H1 (cell line): Measurements from ENCODE around the gene A4GALT. TPM values are rescaled to one million over a fixed set of nuclear protein-coding genes. Genes with fewer than 3 reads are reported as not detected.
A peak's percentile ranks its signal among the peaks of the same experiment; 100 is the strongest.

ENCODE experiments used
- CTCF ChIA-PET: fragments of 300-600 bp; sonication (Branson Sonifier 250); formaldehyde crosslinking; loops from one replicate; lab custom pipeline; 2021; ENCODE audit not compliant: partially characterized antibody; lab: Charles Lee
- POLR2A ChIA-PET: fragments of 300-600 bp; sonication (Branson Sonifier 250); formaldehyde crosslinking; loops from one replicate; lab custom pipeline; 2021; ENCODE audit warnings: inconsistent platforms; ENCODE audit not compliant: partially characterized antibody; lab: Charles Lee
- DNase-seq, 2 experiments: peaks; one replicate each; pipeline versions ENCODE4 v3.0.0 to v3.0.0-alpha.2; 2010 to 2022; ENCODE audit warnings: low spot score in 2 of 2, low read depth in 1 of 2, mixed read lengths in 1 of 2
- FAIRE-seq: peaks from 2 replicates; lab custom pipeline; 2011; peaks lifted over from hg19 to GRCh38; lab: Jason Lieb, UNC
- H2AFZ ChIP-seq: 2 replicates; pipeline ENCODE4 v1.8.1; 2012; ENCODE audit warnings: low read length, inconsistent platforms
- H2AK5ac ChIP-seq: 2 replicates; pipeline ENCODE4 v1.6.1; 2013; ENCODE audit warnings: low read depth, low read length
- H2BK120ac ChIP-seq: replicated peaks from 2 replicates; pipeline ENCODE3; 2013; ENCODE audit warnings: low read depth, low read length, inconsistent platforms
- H2BK12ac ChIP-seq: 2 replicates; pipeline ENCODE4 v1.6.1; 2013; ENCODE audit warnings: low read depth, low read length
- H2BK15ac ChIP-seq: 2 replicates; pipeline ENCODE4 v1.6.1; 2013; ENCODE audit warnings: low read length
- H2BK20ac ChIP-seq: 2 replicates; pipeline ENCODE4 v1.6.1; 2013; ENCODE audit warnings: low read length
- H2BK5ac ChIP-seq: 2 replicates; pipeline ENCODE4 v1.6.1; 2013; ENCODE audit warnings: low read depth, low read length
- H3K14ac ChIP-seq: 2 replicates; pipeline ENCODE4 v1.6.1; 2013; ENCODE audit warnings: inconsistent platforms; ENCODE audit not compliant: insufficient read length
- H3K18ac ChIP-seq: 2 replicates; pipeline ENCODE4 v1.6.1; 2013; ENCODE audit warnings: low read length; ENCODE audit errors: extremely low read depth
- H3K23ac ChIP-seq: 2 replicates; pipeline ENCODE4 v1.6.1; 2013; ENCODE audit warnings: inconsistent platforms; ENCODE audit not compliant: insufficient read length
- H3K23me2 ChIP-seq: 2 replicates; pipeline ENCODE4 v1.6.1; 2013; ENCODE audit warnings: low read depth, low read length
- H3K27ac ChIP-seq: 2 replicates; pipeline ENCODE4 v1.6.1; 2011; ENCODE audit warnings: low read depth, low read length, inconsistent platforms
- H3K27me3 ChIP-seq, 4 experiments: replicated peaks in 1 of 4; 1 replicate in 1 of 4; 2 replicates in 3 of 4; pipeline versions ENCODE4 v1.6.1 to v1.8.1; 2011 to 2013; ENCODE audit warnings: low read length in 3 of 4, mild to moderate bottlenecking in 3 of 4, inconsistent platforms in 2 of 4, mixed read lengths in 2 of 4, moderate library complexity in 1 of 4; ENCODE audit not compliant: control insufficient read depth in 3 of 4, insufficient read depth in 3 of 4; ENCODE audit errors: extremely low read depth in 1 of 4
- H3K36me3 ChIP-seq, 4 experiments: 2 replicates each; pipeline versions ENCODE4 v1.6.1 to v1.8.1; 2011 to 2013; ENCODE audit warnings: mild to moderate bottlenecking in 4 of 4, low read length in 3 of 4, moderate library complexity in 2 of 4, control low read depth in 1 of 4, inconsistent platforms in 1 of 4; ENCODE audit not compliant: insufficient read depth in 4 of 4, control insufficient read depth in 2 of 4
- H3K4ac ChIP-seq: replicated peaks from 2 replicates; pipeline ENCODE3; 2013; ENCODE audit warnings: low read length, low read depth, mixed read lengths, inconsistent platforms; ENCODE audit not compliant: insufficient read length
- H3K4me1 ChIP-seq, 4 experiments: replicated peaks in 1 of 4; 1 replicate in 1 of 4; 2 replicates in 3 of 4; pipeline versions ENCODE4 v1.6.1 to v1.8.1; 2011 to 2013; ENCODE audit warnings: low read length in 3 of 4, inconsistent platforms in 2 of 4, mixed read lengths in 1 of 4; ENCODE audit not compliant: insufficient read depth in 4 of 4, control insufficient read depth in 3 of 4
- H3K4me2 ChIP-seq, 2 experiments: 2 replicates each; pipeline versions ENCODE4 v1.6.1 to v1.8.1; 2011 to 2013; ENCODE audit warnings: low read depth in 2 of 2, low read length in 2 of 2, control low read depth in 1 of 2, inconsistent platforms in 1 of 2, mild to moderate bottlenecking in 1 of 2; ENCODE audit not compliant: insufficient read depth in 1 of 2
- H3K4me3 ChIP-seq, 4 experiments: fragments of 200-600, 300-600 bp in 1 of 4; sonication (generic), shearing (Covaris generic), sonication (Bioruptor Twin) in 1 of 4; 2 replicates each; pipeline versions ENCODE4 v1.5.1 to v1.8.1; 2011 to 2016; ENCODE audit warnings: low read length in 4 of 4, low read depth in 3 of 4, control low read depth in 2 of 4, inconsistent platforms in 2 of 4, mild to moderate bottlenecking in 2 of 4, mixed read lengths in 1 of 4, moderate library complexity in 1 of 4; ENCODE audit not compliant: insufficient read depth in 2 of 4; ENCODE audit errors: extremely low read depth in 1 of 4
- H3K56ac ChIP-seq: replicated peaks from 2 replicates; pipeline ENCODE3; 2013; ENCODE audit warnings: low read depth, mild to moderate bottlenecking, mixed read lengths, low read length, inconsistent platforms; ENCODE audit not compliant: insufficient read length
- H3K79me1 ChIP-seq: 2 replicates; pipeline ENCODE4 v1.6.1; 2013; ENCODE audit warnings: low read depth, low read length, control low read depth
- H3K79me2 ChIP-seq, 2 experiments: 2 replicates each; pipeline versions ENCODE4 v1.6.1 to v1.8.1; 2012 to 2013; ENCODE audit warnings: low read length in 2 of 2, mild to moderate bottlenecking in 2 of 2, inconsistent platforms in 1 of 2; ENCODE audit not compliant: insufficient read depth in 2 of 2, control insufficient read depth in 1 of 2
- H3K9ac ChIP-seq, 4 experiments: replicated peaks in 1 of 4; 1 replicate in 1 of 4; 2 replicates in 3 of 4; pipeline versions ENCODE4 v1.6.1 to v1.8.1; 2011 to 2013; ENCODE audit warnings: low read depth in 3 of 4, low read length in 3 of 4, control low read depth in 2 of 4, mild to moderate bottlenecking in 2 of 4, moderate library complexity in 2 of 4, inconsistent platforms in 1 of 4; ENCODE audit errors: extremely low read depth in 1 of 4
- H3K9me3 ChIP-seq, 2 experiments: 2 replicates each; pipeline versions ENCODE4 v1.6.1 to v1.8.1; 2012 to 2013; ENCODE audit warnings: mild to moderate bottlenecking in 2 of 2, moderate library complexity in 2 of 2, control low read depth in 1 of 2, inconsistent platforms in 1 of 2, low read depth in 1 of 2, low read length in 1 of 2, mixed read lengths in 1 of 2; ENCODE audit not compliant: insufficient read depth in 2 of 2
- H4K20me1 ChIP-seq, 2 experiments: replicated peaks in 1 of 2; 2 replicates each; pipeline versions ENCODE3 to v1.8.1; 2011 to 2013; ENCODE audit warnings: inconsistent platforms in 2 of 2, low read length in 2 of 2, mild to moderate bottlenecking in 1 of 2; ENCODE audit not compliant: insufficient read depth in 2 of 2, control insufficient read depth in 1 of 2
- H4K5ac ChIP-seq: 2 replicates; pipeline ENCODE4 v1.6.1; 2013; ENCODE audit warnings: low read length, low read depth, mixed read lengths, inconsistent platforms; ENCODE audit not compliant: insufficient read length
- H4K8ac ChIP-seq: 2 replicates; pipeline ENCODE4 v1.8.0; 2013; ENCODE audit warnings: mild to moderate bottlenecking, moderate library complexity, low read length, inconsistent platforms; ENCODE audit not compliant: insufficient read depth; ENCODE audit errors: extremely low read depth
- H4K91ac ChIP-seq: replicated peaks from 2 replicates; pipeline ENCODE3; 2013; ENCODE audit warnings: low read length, mixed read lengths, inconsistent platforms; ENCODE audit not compliant: insufficient read length
- ATF3 ChIP-seq: IDR thresholded peaks from 2 replicates; pipeline ENCODE4 v1.6.1; 2011; ENCODE audit warnings: low read depth, mild to moderate bottlenecking, low read length; ENCODE audit not compliant: insufficient read depth
- CBX5 ChIP-seq: fragments of 300-800, 300-1000 bp; sonication (generic); IDR thresholded peaks from 2 replicates; pipeline ENCODE4 v1.7.1; 2016; ENCODE audit warnings: antibody characterized with exemption, low read length, low read depth
- CBX8 ChIP-seq: fragments of 300-800, 300-1000 bp; sonication (generic); IDR thresholded peaks from 2 replicates; pipeline ENCODE4 v1.7.1; 2016; ENCODE audit warnings: low read depth, low read length, borderline replicate concordance
- CHD1 ChIP-seq: IDR thresholded peaks from 2 replicates; pipeline ENCODE4 v1.6.1; 2012; ENCODE audit warnings: low read depth, low read length, improper control_type of control experiment
- CREB1 ChIP-seq: IDR thresholded peaks from 2 replicates; pipeline ENCODE4 v1.6.1; 2012; ENCODE audit warnings: inconsistent platforms
- EZH2 ChIP-seq: fragments of 200-600 bp; sonication (generic); IDR thresholded peaks from 2 replicates; pipeline ENCODE4 v1.7.1; 2012; ENCODE audit warnings: low read depth, mild to moderate bottlenecking, moderate library complexity, low read length, inconsistent platforms; ENCODE audit not compliant: severe bottlenecking
- HDAC6 ChIP-seq: IDR thresholded peaks from one replicate; pipeline ENCODE4 v1.7.1; 2012; ENCODE audit warnings: low read depth, mild to moderate bottlenecking, inconsistent platforms, low read length, moderate library complexity
- POU5F1 ChIP-seq: IDR thresholded peaks from 2 replicates; pipeline ENCODE4 v1.6.1; 2011; ENCODE audit warnings: low read depth, mild to moderate bottlenecking, low read length, moderate library complexity
- RBBP5 ChIP-seq: IDR thresholded peaks from 2 replicates; pipeline ENCODE4 v1.7.1; 2012; ENCODE audit warnings: low read depth, mild to moderate bottlenecking, inconsistent platforms, low read length, moderate library complexity, borderline replicate concordance
- SAP30 ChIP-seq: fragments of 300-600 bp; sonication (generic); IDR thresholded peaks from 2 replicates; pipeline ENCODE4 v1.7.1; 2012; ENCODE audit warnings: low read length, moderate library complexity, mild to moderate bottlenecking, inconsistent platforms; ENCODE audit not compliant: insufficient read depth, insufficient replicate concordance
- SIN3A ChIP-seq, 2 experiments: IDR thresholded peaks in 1 of 2; conservative IDR thresholded peaks in 1 of 2; 2 replicates each; pipeline ENCODE4 v1.6.1; 2011 to 2012; ENCODE audit warnings: low read length in 2 of 2, improper control_type of control experiment in 1 of 2, low read depth in 1 of 2, mild to moderate bottlenecking in 1 of 2
- SIX5 ChIP-seq: IDR thresholded peaks from 2 replicates; pipeline ENCODE4 v1.6.1; 2011; ENCODE audit warnings: mild to moderate bottlenecking, low read depth, low read length
- SUZ12 ChIP-seq: fragments of 200-600 bp; sonication (generic); IDR thresholded peaks from 2 replicates; pipeline ENCODE4 v1.6.1; 2012; ENCODE audit warnings: mild to moderate bottlenecking, inconsistent platforms, low read length, moderate library complexity, mixed read lengths
- TBP ChIP-seq: IDR thresholded peaks from 2 replicates; pipeline ENCODE4 v1.6.1; 2011; ENCODE audit warnings: low read depth, low read length, improper control_type of control experiment
- WGBS, 2 experiments: shearing (Covaris generic) in 1 of 2; methylation state at CpG; one replicate each; pipeline versions ENCODE4 v1.1.6 to v1.1.7; 2013 to 2015; ENCODE audit warnings: low lambda C conversion rate in 2 of 2, mixed read lengths in 2 of 2, inconsistent platforms in 1 of 2, low coverage in 1 of 2, missing lambda C conversion rate in 1 of 2; ENCODE audit not compliant: insufficient replicate concordance in 2 of 2, insufficient coverage in 1 of 2, insufficient read length in 1 of 2; ENCODE audit errors: extremely low coverage in 1 of 2, missing lambda C conversion rate in 1 of 2; 5-methylcytosine and 5-hydroxymethylcytosine counted together
- polyA plus RNA-seq, 7 experiments: library from polyadenylated mRNA; depleted of rRNA in 3 of 7; stranded (reverse) in 5 of 7; unstranded in 2 of 7; fragments of >200 nt in 5 of 7; fragments of 200-250 nt in 2 of 7; gene quantifications; 1 replicate in 5 of 7; 2 replicates in 1 of 7; 4 replicates in 1 of 7; pipeline versions ENCODE4 v1.2.1 to v1.2.3, GENCODE V29; 2011 to 2013; ENCODE audit warnings: missing spikeins in 2 of 7, mixed read lengths in 2 of 7
- total RNA-seq: library from RNA; stranded (reverse); fragmentation: NEBNext Ultra II Directional; extraction: Animal tissue kit (Norgen Biotek cat#: 25700); gene quantifications from 2 replicates; pipeline ENCODE4 v1.2.1, GENCODE V29; 2021

A4GALT gene
- total and polyA plus RNA-seq, 2 of the 8 experiments (the other 6 are each of a cell fraction or from before 2014, with no cell fraction given): 7.2 to 13.8 TPM

- ChIA-PET POLR2A (no interaction called here), CTCF (no interaction called here)
- WGBS, 2 experiments: 78% methylated on average over 5 of the region's 5 CpGs; no CpG with 5 or more reads in 1 of the 2 experiments
- peak overlapping the region; percentile 27; the same call in 1 of the 2 replicates for H2BK12ac ChIP-seq
- H3K23ac ChIP-seq: no peak overlapping the region
- H3K14ac ChIP-seq: no peak overlapping the region
- H2BK5ac ChIP-seq: no peak overlapping the region
- no peaks in the 10 kb centered on the region for H3K79me1 ChIP-seq
- H2AFZ ChIP-seq: no peak overlapping the region; the same call in 1 of the 2 replicates
- H4K8ac ChIP-seq: no peak overlapping the region
- H3K23me2 ChIP-seq: peaks cover 18% of the 10 kb centered on the region
- no peak overlapping the region for H3K9ac ChIP-seq
- no peak overlapping the region for H2BK120ac ChIP-seq
- no peak overlapping the region for H2BK20ac ChIP-seq
- H3K18ac ChIP-seq: no peak overlapping the region
- H3K79me2 ChIP-seq: no peaks in the 10 kb centered on the region
- H2BK15ac ChIP-seq: 0 out of 2 replicates have a peak overlapping the region, but pooled peaks have one; percentile 61
- no peak overlapping the region for H4K91ac ChIP-seq
- DNase-seq (no peak), FAIRE-seq (no peak)
- H3K4me2 ChIP-seq: no peak overlapping the region
- H4K5ac ChIP-seq: no peak overlapping the region
- H4K20me1 ChIP-seq: no peaks in the 10 kb centered on the region
- H3K56ac ChIP-seq: no peak overlapping the region
- H3K4me3 ChIP-seq: no peak overlapping the region
- H2AK5ac ChIP-seq: no peak overlapping the region
- H3K27ac ChIP-seq: no peak overlapping the region; the same call in 1 of the 2 replicates
- peaks cover 4 to 11% (median 7%) of the 10 kb centered on the region in 4 experiments for H3K4me1 ChIP-seq
- H3K36me3 ChIP-seq: no peaks in the 10 kb centered on the region
- no peak overlapping the region for H3K4ac ChIP-seq
- H3K9me3 ChIP-seq: no peaks in the 10 kb centered on the region
- peaks cover 2 to 23% (median 19%) of the 10 kb centered on the region in 4 experiments for H3K27me3 ChIP-seq
- TF ChIP-seq ATF3 (no peak), CBX5 (no peak), TBP (no peak), RBBP5 (no peak), HDAC6 (no peak), SAP30 (no peak), CHD1 (no peak), SUZ12 (no peak), CREB1 (no peak), POU5F1 (no peak), EZH2 (no peak), SIX5 (no peak), SIN3A (conservative IDR thresholded peaks at IDR 0.05 in 1 of 2, IDR thresholded peaks at IDR 0.05 in 1 of 2; ENCODE audit: low read depth in 1 of 2, low read length in 2 of 2) (no peak), CBX8 (no peak)
Measured at GRCh38 chr22:42724062-42724461, 3.4 kb upstream of the A4GALT start.
